ENCODE measurements around the gene PLEKHH2.

Gene PLEKHH2

DNA sequence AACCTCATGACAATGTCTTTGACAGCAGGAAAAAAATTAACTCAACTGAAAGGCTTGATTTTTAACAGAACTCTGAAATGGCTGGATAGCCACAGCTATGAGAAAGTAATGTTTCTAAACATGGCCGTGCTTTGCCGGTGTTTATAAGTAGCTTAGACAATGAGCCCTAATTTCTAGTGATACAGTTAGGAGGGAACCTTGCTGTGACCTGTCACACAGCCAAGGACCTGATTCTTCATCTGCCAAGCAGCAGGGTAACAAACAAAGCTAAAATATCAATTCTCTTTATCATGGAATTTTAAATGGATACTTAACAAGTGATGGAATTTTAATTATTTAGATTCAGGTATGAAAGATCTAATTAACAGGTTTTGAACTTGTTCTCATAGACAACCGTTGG is 112.5 kb downstream of the PLEKHH2 start:
- TF ChIP-seq, protein P1, sequence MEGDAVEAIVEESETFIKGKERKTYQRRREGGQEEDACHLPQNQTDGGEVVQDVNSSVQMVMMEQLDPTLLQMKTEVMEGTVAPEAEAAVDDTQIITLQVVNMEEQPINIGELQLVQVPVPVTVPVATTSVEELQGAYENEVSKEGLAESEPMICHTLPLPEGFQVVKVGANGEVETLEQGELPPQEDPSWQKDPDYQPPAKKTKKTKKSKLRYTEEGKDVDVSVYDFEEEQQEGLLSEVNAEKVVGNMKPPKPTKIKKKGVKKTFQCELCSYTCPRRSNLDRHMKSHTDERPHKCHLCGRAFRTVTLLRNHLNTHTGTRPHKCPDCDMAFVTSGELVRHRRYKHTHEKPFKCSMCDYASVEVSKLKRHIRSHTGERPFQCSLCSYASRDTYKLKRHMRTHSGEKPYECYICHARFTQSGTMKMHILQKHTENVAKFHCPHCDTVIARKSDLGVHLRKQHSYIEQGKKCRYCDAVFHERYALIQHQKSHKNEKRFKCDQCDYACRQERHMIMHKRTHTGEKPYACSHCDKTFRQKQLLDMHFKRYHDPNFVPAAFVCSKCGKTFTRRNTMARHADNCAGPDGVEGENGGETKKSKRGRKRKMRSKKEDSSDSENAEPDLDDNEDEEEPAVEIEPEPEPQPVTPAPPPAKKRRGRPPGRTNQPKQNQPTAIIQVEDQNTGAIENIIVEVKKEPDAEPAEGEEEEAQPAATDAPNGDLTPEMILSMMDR (IDR thresholded peaks at IDR 0.05): no peak

DNA sequence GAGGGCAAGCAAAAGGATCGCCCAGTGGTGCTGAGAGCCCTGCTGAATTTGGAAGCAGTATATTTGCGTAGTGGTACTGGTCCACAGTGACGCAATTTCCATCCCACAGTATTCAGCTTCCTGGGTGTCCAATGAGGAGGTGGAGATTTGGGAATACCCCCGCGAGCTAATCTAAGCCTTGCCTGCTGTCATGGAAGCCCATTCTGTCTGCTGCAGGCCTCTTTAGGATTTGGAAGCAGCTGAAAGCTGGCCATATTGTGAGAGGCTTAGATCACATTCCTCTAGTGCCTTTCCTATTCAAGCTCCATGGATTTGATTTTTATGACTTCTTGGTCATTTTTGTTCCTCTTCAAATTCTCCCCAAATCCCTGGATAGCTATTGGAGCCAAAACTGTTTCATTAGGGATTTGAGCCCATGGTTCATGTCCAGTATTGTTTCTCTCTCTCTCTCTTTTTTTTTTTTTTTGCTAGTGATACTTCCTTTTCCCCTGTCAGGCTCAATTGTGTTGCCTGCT is 114.5 kb downstream of the PLEKHH2 start:
- TF ChIP-seq, protein P1 (IDR thresholded peaks at IDR 0.05): no peak

DNA sequence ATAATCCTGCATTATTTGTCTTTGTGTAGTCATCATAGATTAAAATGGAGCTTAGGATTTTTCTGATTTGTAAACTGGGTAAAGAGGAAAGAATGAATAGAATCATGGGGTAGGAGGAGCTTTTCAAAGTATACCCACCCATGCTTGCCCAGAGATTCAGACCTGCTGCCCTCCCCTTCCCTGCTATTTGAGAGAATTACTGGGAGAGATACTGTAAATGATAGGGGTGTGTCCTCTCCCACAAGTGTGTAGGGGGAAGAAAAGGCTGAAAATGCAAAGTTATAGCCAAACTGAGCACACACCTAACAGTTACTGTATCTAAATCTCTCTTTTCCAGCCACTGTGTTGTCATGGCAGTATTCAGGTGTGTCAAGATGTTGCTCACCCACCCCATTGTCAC is 115.2 kb downstream of the PLEKHH2 start:
- TF ChIP-seq, protein P1 (IDR thresholded peaks at IDR 0.05): no peak

DNA sequence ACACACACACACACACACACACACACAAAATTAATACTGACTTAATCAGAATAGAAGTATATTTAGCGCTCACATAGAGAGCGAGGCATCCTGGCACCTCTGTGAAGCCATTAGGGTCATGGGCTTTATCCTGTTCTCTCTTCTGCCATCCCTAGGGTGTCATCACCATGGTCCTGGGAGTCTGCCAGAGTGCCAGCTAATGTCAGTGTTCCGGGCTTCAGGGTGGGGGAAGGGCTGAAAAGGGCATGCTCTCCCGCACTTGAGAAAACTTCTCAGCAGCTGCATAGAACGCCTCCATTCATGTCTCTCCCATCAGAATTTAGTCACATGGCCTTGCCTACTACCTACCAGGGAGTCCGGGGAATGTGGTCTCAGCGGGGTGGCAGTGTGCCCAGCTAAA is 117.1 kb downstream of the PLEKHH2 start:
- TF ChIP-seq, protein P1 (IDR thresholded peaks at IDR 0.05): no peak

DNA sequence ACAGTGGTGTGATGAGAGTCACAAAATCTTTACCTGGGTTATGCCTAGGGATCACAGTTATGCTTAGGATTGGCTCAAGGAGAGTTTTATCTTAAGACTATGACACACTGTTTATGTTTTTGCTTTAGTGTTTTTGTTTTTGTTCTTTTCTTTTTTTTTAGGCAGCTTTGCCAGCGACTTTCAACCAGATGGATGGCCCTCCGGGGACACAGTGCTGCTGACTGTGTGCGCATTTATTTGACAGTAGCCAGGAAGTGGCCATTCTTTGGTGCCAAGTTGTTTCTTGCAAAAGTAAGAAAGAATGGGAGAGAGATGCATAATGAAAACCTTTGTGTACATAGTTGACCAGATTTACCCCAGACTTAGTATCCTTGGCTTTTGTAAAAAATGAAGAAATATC is 121.7 kb downstream of the PLEKHH2 start:
- TF ChIP-seq, protein P1 (IDR thresholded peaks at IDR 0.05): no peak

DNA sequence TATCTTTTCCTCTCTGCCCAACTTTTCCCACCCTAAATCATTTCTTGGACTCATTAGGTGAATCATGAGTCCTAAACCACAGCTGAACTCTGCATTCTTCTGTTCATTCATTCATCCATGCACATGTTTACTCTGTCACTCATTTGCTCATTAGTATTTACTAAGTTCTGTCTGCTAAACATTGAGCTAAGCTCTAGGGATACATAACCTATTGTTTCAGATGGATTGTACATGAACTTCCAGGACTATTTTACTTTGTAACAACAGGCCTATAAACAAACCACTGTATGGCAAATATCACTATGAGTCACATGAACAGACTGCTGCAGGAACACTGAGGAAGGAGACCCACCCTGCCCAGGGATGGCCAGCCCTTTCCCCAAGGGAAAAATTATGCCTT is 122.1 kb downstream of the PLEKHH2 start:
- TF ChIP-seq, protein P1 (IDR thresholded peaks at IDR 0.05): no peak

DNA sequence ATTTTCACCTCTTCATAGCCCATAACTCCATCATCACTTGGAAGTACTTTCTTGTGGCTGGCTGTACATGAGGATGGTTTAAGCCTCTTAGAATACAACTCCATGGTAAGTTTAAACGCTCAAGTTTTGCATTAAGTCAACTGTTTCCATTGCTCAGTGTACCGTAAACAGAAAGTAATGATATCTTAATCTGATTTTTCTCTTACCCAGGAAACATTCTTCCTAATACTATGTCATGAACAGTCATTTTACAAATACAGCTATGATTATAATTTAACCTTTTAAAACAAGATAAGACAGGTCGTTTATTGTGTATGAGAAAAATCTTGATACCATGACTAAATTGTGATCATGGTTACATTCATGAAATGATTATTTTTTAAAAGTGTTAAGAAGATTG is 125.2 kb downstream of the PLEKHH2 start:
- TF ChIP-seq, protein P1 (IDR thresholded peaks at IDR 0.05): no peak

DNA sequence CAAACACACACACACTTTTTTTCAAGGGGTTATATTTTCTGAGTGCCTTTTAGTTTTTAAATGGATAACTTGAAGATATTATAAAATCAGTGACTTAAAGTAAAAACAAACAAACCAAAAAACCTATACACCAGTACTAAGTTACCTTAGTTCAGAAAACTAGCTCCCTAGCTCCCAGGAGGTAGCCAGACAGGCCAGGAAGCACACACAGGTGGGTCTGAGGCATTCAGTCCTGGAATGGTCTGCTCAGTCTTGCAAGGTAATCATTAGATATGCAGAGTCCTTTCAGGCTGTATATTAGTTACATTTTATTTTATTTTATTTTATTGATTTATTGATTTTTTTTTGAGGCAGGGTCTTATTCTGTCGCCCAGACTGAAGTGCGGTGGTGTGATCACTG is 126.0 kb downstream of the PLEKHH2 start:
- TF ChIP-seq, protein P1 (IDR thresholded peaks at IDR 0.05): no peak
